ENCODE data around the gene PCDH15.
"Not testable (repeated sequence)": the region's sequence is repeated elsewhere in the genome, so short reads cannot be mapped to it uniquely, and the experiment has no call there.

Gene PCDH15

GRCh38 chr10:54550016-54550415 is 251.0 kb downstream of the PCDH15 start:
- DNase-seq, result no peak

GRCh38 chr10:54531296-54531695 is 269.7 kb downstream of the PCDH15 start:
- DNase-seq, result no peak

- DNase-seq, result no peak
Measured at GRCh38 chr10:54530299-54530698, 270.7 kb downstream of the PCDH15 start.

- no peak for DNase-seq
Measured at GRCh38 chr10:54525816-54526215, 275.2 kb downstream of the PCDH15 start.

- DNase-seq, result not testable (repeated sequence)
Measured at GRCh38 chr10:54515244-54515643, 285.8 kb downstream of the PCDH15 start.

GRCh38 chr10:54503863-54504262 is 297.2 kb downstream of the PCDH15 start:
- DNase-seq, result no peak

GRCh38 chr10:54501929-54502328 is 299.1 kb downstream of the PCDH15 start:
- no peak for DNase-seq

GRCh38 chr10:54496852-54497251 is 304.2 kb downstream of the PCDH15 start:
- DNase-seq, result no peak

- DNase-seq, result no peak
Measured at GRCh38 chr10:54487743-54488142, 313.3 kb downstream of the PCDH15 start.

- no peak for DNase-seq
Measured at GRCh38 chr10:54485971-54486370, 315.1 kb downstream of the PCDH15 start.

GRCh38 chr10:54484186-54484585 is 316.8 kb downstream of the PCDH15 start:
- no peak for DNase-seq

- no peak for DNase-seq
Measured at GRCh38 chr10:54478601-54479000, 322.4 kb downstream of the PCDH15 start.

- DNase-seq, result no peak
Measured at GRCh38 chr10:54477738-54478137, 323.3 kb downstream of the PCDH15 start.

GRCh38 chr10:54470324-54470631 is 330.8 kb downstream of the PCDH15 start:
- no peak for DNase-seq

GRCh38 chr10:54469587-54470323 is 331.3 kb downstream of the PCDH15 start:
- no peak for DNase-seq

- no peak for DNase-seq
Measured at GRCh38 chr10:54454271-54454670, 346.8 kb downstream of the PCDH15 start.

- DNase-seq, result no peak
Measured at GRCh38 chr10:54449056-54449455, 352.0 kb downstream of the PCDH15 start.

- DNase-seq, result no peak
Measured at GRCh38 chr10:54444170-54444569, 356.9 kb downstream of the PCDH15 start.

GRCh38 chr10:54441275-54441674 is 359.8 kb downstream of the PCDH15 start:
- DNase-seq, result no peak

GRCh38 chr10:54434782-54435181 is 366.2 kb downstream of the PCDH15 start:
- no peak for DNase-seq

- no peak for DNase-seq
Measured at GRCh38 chr10:54415483-54415882, 385.5 kb downstream of the PCDH15 start.

GRCh38 chr10:54402576-54402975 is 398.5 kb downstream of the PCDH15 start:
- DNase-seq, result no peak

- DNase-seq, result no peak
Measured at GRCh38 chr10:54396031-54396430, 405.0 kb downstream of the PCDH15 start.

GRCh38 chr10:54394598-54394997 is 406.4 kb downstream of the PCDH15 start:
- not testable (repeated sequence) for DNase-seq

GRCh38 chr10:54372179-54372578 is 428.9 kb downstream of the PCDH15 start:
- no peak for DNase-seq

Data from T-helper 2 cell (primary cell).